ENCODE results near the gene SIGLEC1. TPM values are rescaled to one million over a fixed set of nuclear protein-coding genes. Genes with fewer than 3 reads are reported as not detected.

The SIGLEC1 gene
- total RNA-seq = 45.1 TPM
- long read RNA-seq, partial matches to known transcripts = 75 of 96 reads
- long read RNA-seq, other reads (novel, unspliced or antisense) = 21 of 96 reads

- DNase-seq (ENCODE audit: low spot score) = no peak
Observed at GRCh38 chr20:3712279-3712873, at the start of gene SIGLEC1. TSS of gene SIGLEC1 (minus strand) at chr20:3712600. CDS start at chr20:3707128, 5,472 bp downstream.

GRCh38 chr20:3760655-3761348 lies 48.4 kb upstream of the SIGLEC1 start:
- no peak for DNase-seq (ENCODE audit: low spot score)

- DNase-seq (ENCODE audit: low spot score) = no peak
Observed at GRCh38 chr20:3759884-3760283, 47.5 kb upstream of the SIGLEC1 start.

- no peak for DNase-seq (ENCODE audit: low spot score)
Observed at GRCh38 chr20:3759316-3759823, 47.0 kb upstream of the SIGLEC1 start.

GRCh38 chr20:3758566-3758965 lies 46.2 kb upstream of the SIGLEC1 start:
- DNase-seq (ENCODE audit: low spot score) = no peak

GRCh38 chr20:3757268-3757667 lies 44.9 kb upstream of the SIGLEC1 start:
- DNase-seq (ENCODE audit: low spot score) = no peak

- no peak for DNase-seq (ENCODE audit: low spot score)
Observed at GRCh38 chr20:3755814-3756480, 43.5 kb upstream of the SIGLEC1 start.

- DNase-seq (ENCODE audit: low spot score) = no peak
Observed at GRCh38 chr20:3755269-3755668, 42.9 kb upstream of the SIGLEC1 start.

- DNase-seq (ENCODE audit: low spot score) = no peak
Observed at GRCh38 chr20:3754276-3754630, 41.9 kb upstream of the SIGLEC1 start.

- DNase-seq (ENCODE audit: low spot score) = no peak
Observed at GRCh38 chr20:3753501-3754275, 41.3 kb upstream of the SIGLEC1 start.

- DNase-seq (ENCODE audit: low spot score) = no peak
Observed at GRCh38 chr20:3753098-3753497, 40.7 kb upstream of the SIGLEC1 start.

- no peak for DNase-seq (ENCODE audit: low spot score)
Observed at GRCh38 chr20:3752386-3752759, 40.0 kb upstream of the SIGLEC1 start.

- DNase-seq (ENCODE audit: low spot score) = no peak
Observed at GRCh38 chr20:3751675-3752385, 39.4 kb upstream of the SIGLEC1 start.

- no peak for DNase-seq (ENCODE audit: low spot score)
Observed at GRCh38 chr20:3751305-3751674, 38.9 kb upstream of the SIGLEC1 start.

- no peak for DNase-seq (ENCODE audit: low spot score)
Observed at GRCh38 chr20:3749689-3750531, 37.5 kb upstream of the SIGLEC1 start.

GRCh38 chr20:3749087-3749688 lies 36.8 kb upstream of the SIGLEC1 start:
- DNase-seq (ENCODE audit: low spot score) = no peak

GRCh38 chr20:3748073-3748472 lies 35.7 kb upstream of the SIGLEC1 start:
- no peak for DNase-seq (ENCODE audit: low spot score)

- no peak for DNase-seq (ENCODE audit: low spot score)
Observed at GRCh38 chr20:3747471-3747870, 35.1 kb upstream of the SIGLEC1 start.

- DNase-seq (ENCODE audit: low spot score) = no peak
Observed at GRCh38 chr20:3745686-3746173, 33.3 kb upstream of the SIGLEC1 start.

All from mesenteric fat pad (tissue), 1 donor.